ENCODE measurements around the gene DNM3.
"Not testable (repeated sequence)": the region's sequence is repeated elsewhere in the genome, so short reads cannot be mapped to it uniquely, and the experiment has no call there.

Gene DNM3

DNA sequence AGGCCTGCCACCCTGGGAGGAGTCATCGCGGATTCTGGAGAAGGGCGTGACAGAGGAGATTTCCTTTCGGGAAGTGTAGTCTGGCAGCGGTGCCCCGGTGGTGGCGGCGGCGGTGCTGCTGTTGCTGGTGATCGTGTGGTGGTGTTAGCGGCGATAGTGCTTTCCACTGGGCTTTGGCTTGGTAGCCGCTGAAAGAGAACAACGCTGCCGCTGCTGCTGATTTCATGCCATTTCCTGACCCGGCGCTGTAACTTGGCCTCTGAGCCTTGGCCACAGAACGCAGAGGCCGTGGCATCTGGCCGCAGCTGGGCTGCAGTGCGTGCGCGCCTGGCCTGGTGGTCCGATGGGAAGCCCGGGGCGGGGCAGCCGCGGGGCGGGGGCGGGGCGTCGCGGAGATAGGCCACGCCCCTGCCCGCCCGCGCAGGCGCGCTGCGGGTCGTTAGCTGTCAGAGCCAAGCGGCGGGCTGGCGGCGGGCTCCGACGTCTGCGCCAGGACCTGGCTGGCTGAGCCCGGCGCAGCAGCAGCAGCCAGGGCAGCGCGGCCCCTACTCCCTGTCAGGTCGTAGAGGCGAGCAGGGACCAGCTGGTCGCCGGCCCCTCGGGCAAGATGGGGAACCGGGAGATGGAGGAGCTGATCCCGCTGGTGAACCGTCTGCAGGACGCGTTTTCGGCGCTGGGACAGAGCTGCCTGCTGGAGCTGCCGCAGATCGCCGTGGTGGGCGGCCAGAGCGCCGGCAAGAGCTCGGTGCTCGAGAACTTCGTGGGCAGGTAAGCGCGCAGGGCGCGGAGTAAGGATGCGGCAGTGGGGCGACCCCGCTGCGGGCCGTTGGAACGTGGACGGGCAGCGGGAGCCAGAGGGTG, at the start of gene DNM3:
DNM3 (plus strand) TSS at position 449 of the 861 bp plus-strand sequence; CDS start at position 608, 159 bp downstream.
- Histone ChIP-seq H3K36me3 (ENCODE audit: control insufficient read depth, insufficient read depth, low read length, severe bottlenecking) (no peaks in the 10 kb centered on the region), H3K4me1 (ENCODE audit: control insufficient read depth, insufficient read depth, low read length) (peaks cover 4% of the 10 kb centered on the region), H3K9me3 (ENCODE audit: control insufficient read depth, low read length) (no peaks in the 10 kb centered on the region), H3K27me3 (replicated peaks; ENCODE audit: control insufficient read depth, insufficient read depth, low read length) (peaks cover 3% of the 10 kb centered on the region), H3K9ac (ENCODE audit: low read length) (peak within 1 kb of the TSS; percentile 78), H3K4me3 (ENCODE audit: low read length) (peak within 1 kb of the TSS; percentile 93)
- peak; percentile 92 for DNase-seq (ENCODE audit: low read depth)

GRCh38 chr1:171792656-171793369, 48.5 kb upstream of the DNM3 start:
- Histone ChIP-seq H3K4me3 (ENCODE audit: low read length) (no peak overlapping the region), H3K36me3 (ENCODE audit: control insufficient read depth, insufficient read depth, low read length, severe bottlenecking) (peaks cover 74% of the 10 kb centered on the region), H3K4me1 (ENCODE audit: control insufficient read depth, insufficient read depth, low read length) (peaks cover 23% of the 10 kb centered on the region), H3K27me3 (replicated peaks; ENCODE audit: control insufficient read depth, insufficient read depth, low read length) (no peaks in the 10 kb centered on the region), H3K9me3 (ENCODE audit: control insufficient read depth, low read length) (no peaks in the 10 kb centered on the region), H3K9ac (ENCODE audit: low read length) (no peak overlapping the region)
- no peak for DNase-seq (ENCODE audit: low read depth)

GRCh38 chr1:171793636-171794035, 47.7 kb upstream of the DNM3 start:
- H3K9me3 ChIP-seq (ENCODE audit: control insufficient read depth, low read length), result no peaks in the 10 kb centered on the region
- DNase-seq (ENCODE audit: low read depth), result no peak
- H3K4me1 ChIP-seq (ENCODE audit: control insufficient read depth, insufficient read depth, low read length), result peaks cover 25% of the 10 kb centered on the region
- no peaks in the 10 kb centered on the region for H3K27me3 ChIP-seq (replicated peaks; ENCODE audit: control insufficient read depth, insufficient read depth, low read length)
- peaks cover 68% of the 10 kb centered on the region for H3K36me3 ChIP-seq (ENCODE audit: control insufficient read depth, insufficient read depth, low read length, severe bottlenecking)
- H3K4me3 ChIP-seq (ENCODE audit: low read length), result peak overlapping the region; percentile 20
- H3K9ac ChIP-seq (ENCODE audit: low read length), result no peak overlapping the region

- H3K4me1 ChIP-seq (ENCODE audit: control insufficient read depth, insufficient read depth, low read length), result peaks cover 25% of the 10 kb centered on the region
- peak; percentile 17 for DNase-seq (ENCODE audit: low read depth)
- no peaks in the 10 kb centered on the region for H3K9me3 ChIP-seq (ENCODE audit: control insufficient read depth, low read length)
- H3K9ac ChIP-seq (ENCODE audit: low read length), result no peak overlapping the region
- H3K27me3 ChIP-seq (replicated peaks; ENCODE audit: control insufficient read depth, insufficient read depth, low read length), result no peaks in the 10 kb centered on the region
- peaks cover 66% of the 10 kb centered on the region for H3K36me3 ChIP-seq (ENCODE audit: control insufficient read depth, insufficient read depth, low read length, severe bottlenecking)
- peak overlapping the region; percentile 20 for H3K4me3 ChIP-seq (ENCODE audit: low read length)
Observed at GRCh38 chr1:171794085-171794484, 47.2 kb upstream of the DNM3 start.

- Histone ChIP-seq H3K36me3 (ENCODE audit: control insufficient read depth, insufficient read depth, low read length, severe bottlenecking) (peaks cover 43% of the 10 kb centered on the region), H3K9ac (ENCODE audit: low read length) (no peak overlapping the region), H3K4me3 (ENCODE audit: low read length) (no peak overlapping the region), H3K27me3 (replicated peaks; ENCODE audit: control insufficient read depth, insufficient read depth, low read length) (no peaks in the 10 kb centered on the region), H3K4me1 (ENCODE audit: control insufficient read depth, insufficient read depth, low read length) (peaks cover 28% of the 10 kb centered on the region), H3K9me3 (ENCODE audit: control insufficient read depth, low read length) (no peaks in the 10 kb centered on the region)
- no peak for DNase-seq (ENCODE audit: low read depth)
Observed at GRCh38 chr1:171796592-171796991, 44.7 kb upstream of the DNM3 start.

DNA sequence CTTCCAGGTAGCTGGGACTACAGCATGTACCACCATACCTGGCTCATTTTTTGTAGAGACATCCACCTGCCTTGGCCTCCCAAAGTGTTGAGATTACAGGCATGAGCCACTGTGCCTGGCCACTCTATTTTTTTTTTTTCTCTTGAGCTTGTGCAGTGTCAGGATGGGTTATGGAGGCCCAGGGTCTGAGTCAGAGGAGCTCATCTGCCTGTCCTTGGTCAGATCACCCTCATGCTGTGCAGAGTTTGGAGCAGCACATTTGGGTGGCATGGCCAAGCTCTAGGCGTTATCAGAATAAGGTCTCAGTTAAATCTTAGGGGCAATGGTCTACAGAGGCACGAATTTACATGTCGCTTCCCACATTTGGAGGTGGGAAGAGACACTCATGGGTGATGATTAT, 43.0 kb upstream of the DNM3 start:
- H3K27me3 ChIP-seq (replicated peaks; ENCODE audit: control insufficient read depth, insufficient read depth, low read length), result no peaks in the 10 kb centered on the region
- no peaks in the 10 kb centered on the region for H3K9me3 ChIP-seq (ENCODE audit: control insufficient read depth, low read length)
- H3K9ac ChIP-seq (ENCODE audit: low read length), result no peak overlapping the region
- no peak for DNase-seq (ENCODE audit: low read depth)
- no peak overlapping the region for H3K4me3 ChIP-seq (ENCODE audit: low read length)
- peaks cover 26% of the 10 kb centered on the region for H3K36me3 ChIP-seq (ENCODE audit: control insufficient read depth, insufficient read depth, low read length, severe bottlenecking)
- peaks cover 36% of the 10 kb centered on the region for H3K4me1 ChIP-seq (ENCODE audit: control insufficient read depth, insufficient read depth, low read length)

- H3K4me1 ChIP-seq (ENCODE audit: control insufficient read depth, insufficient read depth, low read length), result peaks cover 35% of the 10 kb centered on the region
- no peak for DNase-seq (ENCODE audit: low read depth)
- no peak overlapping the region for H3K4me3 ChIP-seq (ENCODE audit: low read length)
- H3K36me3 ChIP-seq (ENCODE audit: control insufficient read depth, insufficient read depth, low read length, severe bottlenecking), result peaks cover 26% of the 10 kb centered on the region
- H3K27me3 ChIP-seq (replicated peaks; ENCODE audit: control insufficient read depth, insufficient read depth, low read length), result no peaks in the 10 kb centered on the region
- H3K9ac ChIP-seq (ENCODE audit: low read length), result peak overlapping the region; percentile 28
- no peaks in the 10 kb centered on the region for H3K9me3 ChIP-seq (ENCODE audit: control insufficient read depth, low read length)
Observed at GRCh38 chr1:171798765-171799164, 42.5 kb upstream of the DNM3 start.

GRCh38 chr1:171799166-171799565, 42.1 kb upstream of the DNM3 start:
- Histone ChIP-seq H3K9me3 (ENCODE audit: control insufficient read depth, low read length) (no peaks in the 10 kb centered on the region), H3K27me3 (replicated peaks; ENCODE audit: control insufficient read depth, insufficient read depth, low read length) (no peaks in the 10 kb centered on the region), H3K4me3 (ENCODE audit: low read length) (no peak overlapping the region), H3K9ac (ENCODE audit: low read length) (peak overlapping the region; percentile 28), H3K4me1 (ENCODE audit: control insufficient read depth, insufficient read depth, low read length) (peaks cover 31% of the 10 kb centered on the region), H3K36me3 (ENCODE audit: control insufficient read depth, insufficient read depth, low read length, severe bottlenecking) (peaks cover 26% of the 10 kb centered on the region)
- DNase-seq (ENCODE audit: low read depth), result no peak

- not testable (repeated sequence) for H3K9me3 ChIP-seq (ENCODE audit: control insufficient read depth, low read length); H3K9ac ChIP-seq (ENCODE audit: low read length); H3K4me3 ChIP-seq (ENCODE audit: low read length); H3K27me3 ChIP-seq (replicated peaks; ENCODE audit: control insufficient read depth, insufficient read depth, low read length); DNase-seq (ENCODE audit: low read depth)
- Histone ChIP-seq H3K4me1 (ENCODE audit: control insufficient read depth, insufficient read depth, low read length) (peaks cover 29% of the 10 kb centered on the region), H3K36me3 (ENCODE audit: control insufficient read depth, insufficient read depth, low read length, severe bottlenecking) (peaks cover 26% of the 10 kb centered on the region)
Observed at GRCh38 chr1:171799698-171800097, 41.6 kb upstream of the DNM3 start.

DNA sequence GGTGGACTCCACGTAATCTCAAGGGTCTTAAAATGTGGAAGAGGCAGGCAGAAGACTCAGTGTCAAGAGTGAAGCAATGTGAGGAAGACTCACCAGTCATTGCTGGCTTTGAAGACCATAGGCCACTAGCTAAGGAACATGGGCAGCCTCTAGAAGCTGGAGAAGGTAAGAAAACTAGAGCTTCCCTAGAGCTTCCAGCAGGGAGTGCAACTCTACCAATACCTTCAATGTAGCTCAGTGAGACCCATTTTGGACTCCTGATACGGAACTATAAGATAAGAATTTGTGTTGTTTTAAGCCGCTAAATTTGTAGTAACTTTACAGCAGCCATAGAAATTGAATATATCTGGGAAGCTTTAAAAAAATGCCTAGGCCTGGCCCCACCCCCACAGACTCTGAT, 41.0 kb upstream of the DNM3 start:
- Histone ChIP-seq H3K9ac (ENCODE audit: low read length) (no peak overlapping the region), H3K27me3 (replicated peaks; ENCODE audit: control insufficient read depth, insufficient read depth, low read length) (no peaks in the 10 kb centered on the region), H3K4me3 (ENCODE audit: low read length) (no peak overlapping the region), H3K36me3 (ENCODE audit: control insufficient read depth, insufficient read depth, low read length, severe bottlenecking) (peaks cover 20% of the 10 kb centered on the region), H3K9me3 (ENCODE audit: control insufficient read depth, low read length) (no peaks in the 10 kb centered on the region), H3K4me1 (ENCODE audit: control insufficient read depth, insufficient read depth, low read length) (peaks cover 29% of the 10 kb centered on the region)
- no peak for DNase-seq (ENCODE audit: low read depth)

DNA sequence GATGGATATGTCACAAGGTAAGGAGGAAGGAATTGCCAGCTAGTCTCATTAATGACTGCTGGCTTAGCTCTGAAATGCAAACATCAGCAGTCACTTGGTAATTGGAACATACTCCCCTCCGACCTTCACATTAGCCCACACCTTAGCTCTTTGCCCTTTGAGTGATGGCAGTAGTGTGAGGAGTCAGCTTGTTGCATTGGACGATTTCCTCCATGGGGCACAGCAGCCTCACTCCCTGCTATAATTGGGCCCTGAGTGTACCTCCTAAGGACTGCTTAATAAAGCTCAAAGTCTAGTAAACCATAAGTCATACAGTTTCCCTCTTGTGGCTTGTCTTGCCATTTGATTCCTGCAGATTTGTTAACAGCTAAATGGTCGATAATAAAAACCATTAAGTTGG, 40.4 kb upstream of the DNM3 start:
- Histone ChIP-seq H3K9me3 (ENCODE audit: control insufficient read depth, low read length) (no peaks in the 10 kb centered on the region), H3K27me3 (replicated peaks; ENCODE audit: control insufficient read depth, insufficient read depth, low read length) (no peaks in the 10 kb centered on the region), H3K4me1 (ENCODE audit: control insufficient read depth, insufficient read depth, low read length) (peaks cover 29% of the 10 kb centered on the region), H3K36me3 (ENCODE audit: control insufficient read depth, insufficient read depth, low read length, severe bottlenecking) (peaks cover 15% of the 10 kb centered on the region), H3K9ac (ENCODE audit: low read length) (no peak overlapping the region), H3K4me3 (ENCODE audit: low read length) (no peak overlapping the region)
- no peak for DNase-seq (ENCODE audit: low read depth)

Measured in adipocyte (in vitro differentiated cells).